NCI-H2227 treated with DMSO at 0.1 percent for 48 hours (cell line): Measurements from ENCODE around the gene AGPAT3.
"Not testable (repeated sequence)": the region's sequence is repeated elsewhere in the genome, so short reads cannot be mapped to it uniquely, and the experiment has no call there.

Source experiments
- DNase-seq: peaks from one replicate; lab custom pipeline; 2025; lab: John Stamatoyannopoulos, UW

AGPAT3 gene

GRCh38 chr21:43884012-43884860, 19.2 kb downstream of the AGPAT3 start:
- no peak for DNase-seq

- no peak for DNase-seq
Measured at GRCh38 chr21:43884861-43885417, 19.9 kb downstream of the AGPAT3 start.

- DNase-seq: no peak
Measured at GRCh38 chr21:43885721-43886120, 20.7 kb downstream of the AGPAT3 start.

- DNase-seq: no peak
Measured at GRCh38 chr21:43886565-43886964, 21.5 kb downstream of the AGPAT3 start.

GRCh38 chr21:43889069-43889468, 24.0 kb downstream of the AGPAT3 start:
- no peak for DNase-seq

GRCh38 chr21:43890042-43890441, 25.0 kb downstream of the AGPAT3 start:
- no peak for DNase-seq

GRCh38 chr21:43892334-43892733, 27.3 kb downstream of the AGPAT3 start:
- no peak for DNase-seq

GRCh38 chr21:43892984-43893535, 28.0 kb downstream of the AGPAT3 start:
- no peak for DNase-seq

- DNase-seq: peak; percentile 27
Measured at GRCh38 chr21:43893536-43894205, 28.6 kb downstream of the AGPAT3 start.

- DNase-seq: no peak
Measured at GRCh38 chr21:43894206-43894577, 29.2 kb downstream of the AGPAT3 start.

GRCh38 chr21:43895196-43895595, 30.2 kb downstream of the AGPAT3 start:
- DNase-seq: no peak

GRCh38 chr21:43896696-43897299, 31.8 kb downstream of the AGPAT3 start:
- DNase-seq: not testable (repeated sequence)

- no peak for DNase-seq
Measured at GRCh38 chr21:43899307-43900077, 34.5 kb downstream of the AGPAT3 start.

GRCh38 chr21:43900078-43900385, 35.0 kb downstream of the AGPAT3 start:
- DNase-seq: no peak

GRCh38 chr21:43900690-43901089, 35.7 kb downstream of the AGPAT3 start:
- no peak for DNase-seq

- DNase-seq: no peak
Measured at GRCh38 chr21:43902441-43902840, 37.4 kb downstream of the AGPAT3 start.

GRCh38 chr21:43903451-43904091, 38.5 kb downstream of the AGPAT3 start:
- DNase-seq: no peak

GRCh38 chr21:43904331-43904781, 39.3 kb downstream of the AGPAT3 start:
- no peak for DNase-seq

GRCh38 chr21:43905726-43906455, 40.9 kb downstream of the AGPAT3 start:
- DNase-seq: no peak

GRCh38 chr21:43906585-43907370, 41.8 kb downstream of the AGPAT3 start:
- DNase-seq: no peak
